Caco-2 (cell line): ENCODE measurements around the gene HELZ. TPM values are rescaled to one million over a fixed set of nuclear protein-coding genes. Genes with fewer than 3 reads are reported as not detected.

ENCODE experiments used
- BruUV-seq: library from RNA; stranded (reverse); fragments of 400-500 nt; replicated peaks from 2 replicates; lab custom pipeline; 2021; lab: Mats Ljungman, UMichigan
- CTCF ChIA-PET: fragments of 300-600 bp; sonication (Branson Sonifier 250); formaldehyde crosslinking; loops from one replicate; lab custom pipeline; 2022; ENCODE audit warnings: antibody characterized with exemption; lab: Charles Lee
- POLR2A ChIA-PET: fragments of 300-600 bp; sonication (Branson Sonifier 250); formaldehyde crosslinking; loops from one replicate; lab custom pipeline; 2022; ENCODE audit warnings: antibody characterized with exemption; lab: Charles Lee
- DNase-seq, 2 experiments: peaks; one replicate each; pipeline versions ENCODE4 v3.0.0 to v3.0.0-alpha.2; 2020 to 2022
- H3K27me3 ChIP-seq: replicated peaks from 2 replicates; pipeline ENCODE4 v1.6.0; 2011; ENCODE audit warnings: low read length; ENCODE audit not compliant: control insufficient read depth, insufficient read depth
- H3K36me3 ChIP-seq: 2 replicates; pipeline ENCODE4 v1.5.1; 2011; ENCODE audit warnings: low read length; ENCODE audit not compliant: control insufficient read depth, insufficient read depth
- H3K4me1 ChIP-seq: fragments of 250-450 bp; sonication (Bioruptor Pico); 2 replicates; pipeline ENCODE4 v1.5.1; 2020; ENCODE audit warnings: mild to moderate bottlenecking
- H3K4me3 ChIP-seq: 2 replicates; pipeline ENCODE4 v1.5.1; 2011; ENCODE audit warnings: low read depth, mild to moderate bottlenecking, control low read depth, low read length
- H3K9me3 ChIP-seq: fragments of 250-450 bp; sonication (Bioruptor Pico); 2 replicates; pipeline ENCODE4 v1.5.1; 2020; ENCODE audit warnings: mild to moderate bottlenecking, moderate library complexity
- H3K27ac Mint-ChIP-seq: one replicate; pipeline ENCODE4 v1.8.0; 2022; ENCODE audit warnings: mixed read lengths; ENCODE audit not compliant: unreplicated experiment
- H3K27me3 Mint-ChIP-seq: one replicate; pipeline ENCODE4 v1.8.0; 2022; ENCODE audit warnings: mixed read lengths; ENCODE audit not compliant: insufficient read depth, unreplicated experiment
- H3K36me3 Mint-ChIP-seq: one replicate; pipeline ENCODE4 v1.8.0; 2022; ENCODE audit warnings: mild to moderate bottlenecking, mixed read lengths; ENCODE audit not compliant: insufficient read depth, unreplicated experiment
- H3K4me1 Mint-ChIP-seq: one replicate; pipeline ENCODE4 v1.8.0; 2022; ENCODE audit warnings: low read depth, mixed read lengths; ENCODE audit not compliant: unreplicated experiment
- H3K4me3 Mint-ChIP-seq: one replicate; pipeline ENCODE4 v1.8.0; 2022; ENCODE audit warnings: mild to moderate bottlenecking, moderate library complexity, mixed read lengths; ENCODE audit not compliant: unreplicated experiment
- H3K9me3 Mint-ChIP-seq: one replicate; pipeline ENCODE4 v1.8.0; 2022; ENCODE audit warnings: mixed read lengths; ENCODE audit not compliant: unreplicated experiment
- CTCF ChIP-seq, 2 experiments: fragments of 200-600 bp in 1 of 2; IDR thresholded peaks; 1 replicate in 1 of 2; 2 replicates in 1 of 2; pipeline versions ENCODE4 v1.5.1 to v1.8.0; 2011 to 2022; ENCODE audit warnings: antibody characterized with exemption in 1 of 2, control low read depth in 1 of 2, inconsistent platforms in 1 of 2, low read depth in 1 of 2, low read length in 1 of 2, mild to moderate bottlenecking in 1 of 2, moderate library complexity in 1 of 2; ENCODE audit not compliant: insufficient read depth in 1 of 2, severe bottlenecking in 1 of 2, unreplicated experiment in 1 of 2
- intact Hi-C: fragments of 100-400 bp; cut with micrococcal nuclease; formaldehyde crosslinking; loops from one replicate; pipeline ENCODE4 v1.10.0; 2022; ENCODE audit not compliant: unreplicated experiment
- total RNA-seq: library from RNA; stranded (reverse); gene quantifications from 2 replicates; pipeline ENCODE4 v1.2.3, GENCODE V29; 2022

The HELZ gene
- total RNA-seq, 1 experiment from 2014 or later = 63.8 TPM

DNA sequence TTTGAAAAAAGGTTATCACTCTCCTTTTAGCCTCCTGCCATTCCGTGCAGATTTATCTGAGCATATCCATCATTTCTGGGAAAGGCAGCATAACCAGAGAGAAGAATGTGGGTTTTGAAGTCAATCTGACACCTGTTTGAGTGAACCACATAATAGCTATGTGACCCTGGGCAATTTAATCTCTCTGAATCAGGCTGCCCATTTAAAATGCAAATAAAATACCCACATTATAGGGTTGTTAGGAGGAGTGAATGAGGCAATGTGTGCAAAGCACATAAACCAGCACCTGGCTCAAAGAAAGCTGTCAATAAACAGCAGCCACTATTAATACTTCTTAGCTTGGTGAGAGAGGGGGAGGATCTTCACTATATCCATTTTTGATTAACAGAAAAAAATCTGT lies 112.6 kb downstream of the HELZ start:
- no peaks in the 10 kb centered on the region for H3K27me3 Mint-ChIP-seq
- BruUV-seq = no TSS peak
- no peak overlapping the region for H3K27ac Mint-ChIP-seq
- DNase-seq = no peak
- intact Hi-C loops = no loop called here
- H3K4me1 ChIP-seq = no peaks in the 10 kb centered on the region
- no peaks in the 10 kb centered on the region for H3K4me1 Mint-ChIP-seq
- H3K27me3 ChIP-seq = no peaks in the 10 kb centered on the region
- H3K36me3 Mint-ChIP-seq = peaks cover 25% of the 10 kb centered on the region
- no peaks in the 10 kb centered on the region for H3K9me3 Mint-ChIP-seq
- H3K4me3 ChIP-seq = no peak overlapping the region
- CTCF ChIA-PET = no interaction called here
- no peaks in the 10 kb centered on the region for H3K36me3 ChIP-seq
- POLR2A ChIA-PET = no interaction called here
- no peak for TF ChIP-seq CTCF (IDR thresholded peaks at IDR 0.05; ENCODE audit: insufficient read depth in 1 of 2, low read depth in 1 of 2, low read length in 1 of 2, severe bottlenecking in 1 of 2, unreplicated experiment in 1 of 2)
- H3K9me3 ChIP-seq = no peaks in the 10 kb centered on the region
- H3K4me3 Mint-ChIP-seq = no peak overlapping the region

- peaks cover 14% of the 10 kb centered on the region for H3K36me3 Mint-ChIP-seq
- CTCF ChIA-PET = no interaction called here
Observed at GRCh38 chr17:67130768-67131167, 114.2 kb downstream of the HELZ start.

DNA sequence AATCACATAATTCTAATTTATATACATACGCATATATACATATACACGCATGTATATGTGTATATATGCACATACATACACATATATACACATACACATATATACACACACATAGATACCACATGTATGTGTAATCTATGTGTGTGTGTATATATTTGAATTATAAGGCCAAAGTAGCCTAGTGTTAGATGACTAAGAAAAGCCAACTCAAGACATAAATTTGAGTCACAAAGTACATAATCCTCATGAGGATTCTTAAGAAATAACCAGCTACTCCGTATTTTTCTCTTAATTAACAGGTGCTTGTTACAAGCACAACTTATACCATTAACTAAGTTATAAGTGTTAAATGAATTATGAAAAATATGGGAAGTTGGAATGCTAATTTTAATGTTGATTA lies 115.7 kb downstream of the HELZ start:
- Histone ChIP-seq H3K27me3 (no peaks in the 10 kb centered on the region), H3K4me1 (no peaks in the 10 kb centered on the region), H3K36me3 (peaks cover 1% of the 10 kb centered on the region; the same call in 1 of the 2 replicates), H3K9me3 (no peaks in the 10 kb centered on the region), H3K4me3 (no peak overlapping the region)
- ChIA-PET CTCF (no interaction called here), POLR2A (no interaction called here)
- BruUV-seq = no TSS peak
- H3K36me3 Mint-ChIP-seq = peaks cover 14% of the 10 kb centered on the region
- no peak overlapping the region for H3K4me3 Mint-ChIP-seq
- peaks cover 10% of the 10 kb centered on the region for H3K4me1 Mint-ChIP-seq
- intact Hi-C loops = no loop called here
- no peaks in the 10 kb centered on the region for H3K27me3 Mint-ChIP-seq
- no peaks in the 10 kb centered on the region for H3K9me3 Mint-ChIP-seq
- no peak overlapping the region for H3K27ac Mint-ChIP-seq
- no peak for TF ChIP-seq CTCF (IDR thresholded peaks at IDR 0.05; ENCODE audit: insufficient read depth in 1 of 2, low read depth in 1 of 2, low read length in 1 of 2, severe bottlenecking in 1 of 2, unreplicated experiment in 1 of 2)
- DNase-seq = no peak

More at GRCh38 chr17:67130768-67131167, 114.2 kb downstream of the HELZ start:
- no peak for TF ChIP-seq CTCF (IDR thresholded peaks at IDR 0.05; ENCODE audit: insufficient read depth in 1 of 2, low read depth in 1 of 2, low read length in 1 of 2, severe bottlenecking in 1 of 2, unreplicated experiment in 1 of 2)
- intact Hi-C loops = no loop called here
- no peaks in the 10 kb centered on the region for H3K36me3 ChIP-seq
- DNase-seq = no peak
- no TSS peak for BruUV-seq
- H3K4me3 Mint-ChIP-seq = no peak overlapping the region
- no peaks in the 10 kb centered on the region for H3K4me1 ChIP-seq
- POLR2A ChIA-PET = no interaction called here
- H3K4me3 ChIP-seq = no peak overlapping the region
- H3K4me1 Mint-ChIP-seq = no peaks in the 10 kb centered on the region
- no peak overlapping the region for H3K27ac Mint-ChIP-seq
- no peaks in the 10 kb centered on the region for H3K27me3 ChIP-seq
- H3K9me3 Mint-ChIP-seq = no peaks in the 10 kb centered on the region
- no peaks in the 10 kb centered on the region for H3K9me3 ChIP-seq
- H3K27me3 Mint-ChIP-seq = no peaks in the 10 kb centered on the region
